SK-N-MC (cell line): ENCODE results near the gene CABYR.

Source experiments
- EZH2 ChIP-seq: fragments of 200-600 bp; sonication (generic); IDR thresholded peaks from one replicate; pipeline ENCODE4 v1.6.1; 2017; ENCODE audit warnings: antibody characterized with exemption
- POLR2AphosphoS5 ChIP-seq: IDR thresholded peaks from 2 replicates; pipeline ENCODE4 v1.6.1; 2012; ENCODE audit warnings: mild to moderate bottlenecking, low read depth, low read length, borderline replicate concordance

- TF ChIP-seq EZH2 (no peak), POLR2AphosphoS5 (no peak)
Observed at GRCh38 chr18:24196764-24197163, 57.9 kb downstream of the CABYR start.
